KMS-11 (cell line): ENCODE results near the gene SACM1L.

Experiments used
- H2AFZ ChIP-seq: fragments of 200-600 bp; sonication (generic); 2 replicates; pipeline ENCODE4 v1.6.1; 2016; ENCODE audit warnings: antibody characterized with exemption, mixed run types, low read depth
- H3K27ac ChIP-seq: fragments of 200-600 bp; sonication (generic); 2 replicates; pipeline ENCODE4 v1.6.1; 2016; ENCODE audit warnings: mild to moderate bottlenecking, mixed run types
- H3K27me3 ChIP-seq: fragments of 200-600 bp; sonication (generic); 2 replicates; pipeline ENCODE4 v1.6.1; 2017; ENCODE audit warnings: mild to moderate bottlenecking, low read depth, mixed run types, moderate library complexity; ENCODE audit not compliant: insufficient read depth
- H3K36me3 ChIP-seq: fragments of 200-600 bp; sonication (generic); 2 replicates; pipeline ENCODE4 v1.6.1; 2017; ENCODE audit warnings: mild to moderate bottlenecking, mixed run types; ENCODE audit not compliant: insufficient read depth
- H3K4me1 ChIP-seq: fragments of 200-600 bp; sonication (generic); 2 replicates; pipeline ENCODE4 v1.6.1; 2016; ENCODE audit warnings: mild to moderate bottlenecking, low read depth, mixed run types; ENCODE audit not compliant: poor library complexity, severe bottlenecking
- H3K4me2 ChIP-seq: fragments of 200-600 bp; sonication (generic); 2 replicates; pipeline ENCODE4 v1.7.0; 2016; ENCODE audit warnings: mild to moderate bottlenecking, mixed run types
- H3K4me3 ChIP-seq: fragments of 200-600 bp; sonication (generic); IDR thresholded peaks from 2 replicates; pipeline ENCODE4 v1.6.1; 2017; ENCODE audit warnings: low read depth, low read length, mixed read lengths; ENCODE audit not compliant: insufficient read depth
- H3K79me2 ChIP-seq: fragments of 200-600 bp; sonication (generic); 2 replicates; pipeline ENCODE4 v1.6.1; 2016; ENCODE audit warnings: low read depth, mixed run types; ENCODE audit not compliant: insufficient read depth
- H3K9ac ChIP-seq: fragments of 200-600 bp; sonication (generic); 2 replicates; pipeline ENCODE4 v1.6.1; 2016; ENCODE audit warnings: mild to moderate bottlenecking, mixed run types
- H4K20me1 ChIP-seq: fragments of 200-600 bp; sonication (generic); 2 replicates; pipeline ENCODE4 v1.6.1; 2016; ENCODE audit warnings: mild to moderate bottlenecking, mixed run types; ENCODE audit not compliant: insufficient read depth
- CTCF ChIP-seq: fragments of 200-600 bp; sonication (generic); conservative IDR thresholded peaks from 2 replicates; pipeline ENCODE4 v1.6.1; 2017; ENCODE audit warnings: low read depth, mild to moderate bottlenecking, antibody characterized with exemption, low read length, moderate library complexity, mixed read lengths

The SACM1L gene

GRCh38 chr3:45771166-45771775, 82.1 kb downstream of the SACM1L start:
- H3K9ac ChIP-seq, result no peak overlapping the region

GRCh38 chr3:45771831-45772230, 82.6 kb downstream of the SACM1L start:
- Histone ChIP-seq H3K27me3 (no peaks in the 10 kb centered on the region), H2AFZ (no peak overlapping the region), H3K4me3 (no peak overlapping the region), H3K4me2 (no peak overlapping the region), H3K27ac (no peak overlapping the region), H3K79me2 (no peaks in the 10 kb centered on the region), H3K36me3 (no peaks in the 10 kb centered on the region), H3K4me1 (peaks cover 9% of the 10 kb centered on the region), H4K20me1 (no peaks in the 10 kb centered on the region), H3K9ac (no peak overlapping the region)
- no peak for TF ChIP-seq CTCF

More at GRCh38 chr3:45771166-45771775, 82.1 kb downstream of the SACM1L start:
- Histone ChIP-seq H3K36me3 (no peaks in the 10 kb centered on the region), H3K27ac (no peak overlapping the region), H3K79me2 (no peaks in the 10 kb centered on the region), H3K4me2 (no peak overlapping the region), H4K20me1 (no peaks in the 10 kb centered on the region), H3K27me3 (no peaks in the 10 kb centered on the region), H3K4me3 (no peak overlapping the region), H2AFZ (no peak overlapping the region), H3K4me1 (peaks cover 9% of the 10 kb centered on the region)
- no peak for TF ChIP-seq CTCF

GRCh38 chr3:45772341-45773035, 83.3 kb downstream of the SACM1L start:
- no peaks in the 10 kb centered on the region for H3K36me3 ChIP-seq
- H3K4me1 ChIP-seq, result peaks cover 9% of the 10 kb centered on the region
- H2AFZ ChIP-seq, result no peak overlapping the region
- H3K27me3 ChIP-seq, result no peaks in the 10 kb centered on the region
- H3K27ac ChIP-seq, result no peak overlapping the region
- no peaks in the 10 kb centered on the region for H4K20me1 ChIP-seq
- no peak overlapping the region; the same call in 1 of the 2 replicates for H3K4me2 ChIP-seq
- no peak overlapping the region for H3K9ac ChIP-seq
- TF ChIP-seq CTCF, result no peak
- H3K4me3 ChIP-seq, result no peak overlapping the region
- no peaks in the 10 kb centered on the region for H3K79me2 ChIP-seq

- Histone ChIP-seq H3K4me1 (peaks cover 9% of the 10 kb centered on the region), H3K79me2 (no peaks in the 10 kb centered on the region), H2AFZ (no peak overlapping the region), H3K9ac (no peak overlapping the region), H3K4me2 (no peak overlapping the region; the same call in 1 of the 2 replicates), H3K27me3 (no peaks in the 10 kb centered on the region), H3K36me3 (no peaks in the 10 kb centered on the region), H3K27ac (no peak overlapping the region), H3K4me3 (no peak overlapping the region), H4K20me1 (no peaks in the 10 kb centered on the region)
- no peak for TF ChIP-seq CTCF
Measured at GRCh38 chr3:45773072-45773471, 83.9 kb downstream of the SACM1L start.
